ENCODE data around the gene APEX2. TPM values are rescaled to one million over a fixed set of nuclear protein-coding genes. Genes with fewer than 3 reads are reported as not detected.

Gene APEX2
- total RNA-seq, 2 donors from 2014 or later: 4.3 to 5.2 TPM

- peak overlapping the region in 2 of 4 donors; percentile 36 to 49 for H3K27ac ChIP-seq
These were observed 4.5 kb upstream of the APEX2 start for GRCh38 chrX:54995621-54996020.

GRCh38 chrX:55004231-55004630 lies 4.1 kb downstream of the APEX2 start:
- ATAC-seq (no peak), DNase-seq (no peak)
- Histone ChIP-seq H3K4me3 (no peak overlapping the region), H3K9me3 (no peaks in the 10 kb centered on the region), H3K36me3 (replicated peaks in 1 of 2; ENCODE audit: insufficient read depth in 1 of 2, low read depth in 2 of 2) (no peaks in the 10 kb centered on the region), H3K4me1 (peaks cover 23% of the 10 kb centered on the region), H3K27ac (no peak overlapping the region), H3K27me3 (no peaks in the 10 kb centered on the region)
- 80 to 100% methylated on average over 1 of the region's 1 CpG for WGBS, 2 donors
- intact Hi-C loops (cut with DNase I): no loop called here
- TF ChIP-seq POLR2A (IDR thresholded peaks at IDR 0.05): no peak
- TF ChIP-seq CTCF (IDR thresholded peaks at IDR 0.05): no peak

More at GRCh38 chrX:54995621-54996020, 4.5 kb upstream of the APEX2 start:
- ATAC-seq (no peak), DNase-seq (no peak)
- Histone ChIP-seq H3K9me3 (no peaks in the 10 kb centered on the region), H3K27me3 (no peaks in the 10 kb centered on the region), H3K36me3 (replicated peaks in 1 of 2; ENCODE audit: insufficient read depth in 1 of 2, low read depth in 2 of 2) (no peaks in the 10 kb centered on the region), H3K4me1 (peaks cover 23% of the 10 kb centered on the region), H3K4me3 (no peak overlapping the region)
- TF ChIP-seq POLR2A (IDR thresholded peaks at IDR 0.05) (no peak), CTCF (IDR thresholded peaks at IDR 0.05) (no peak)
- intact Hi-C loops (cut with DNase I): no loop called here

GRCh38 chrX:55005256-55005655 lies 5.1 kb downstream of the APEX2 start:
- TF ChIP-seq POLR2A (IDR thresholded peaks at IDR 0.05): no peak
- TF ChIP-seq CTCF (IDR thresholded peaks at IDR 0.05): no peak
- no peak for DNase-seq
- no peak for ATAC-seq
- no peaks in the 10 kb centered on the region for H3K36me3 ChIP-seq (replicated peaks in 1 of 2; ENCODE audit: insufficient read depth in 1 of 2, low read depth in 2 of 2)
- H3K4me1 ChIP-seq: peaks cover 21% of the 10 kb centered on the region
- no peak overlapping the region for H3K4me3 ChIP-seq
- H3K27me3 ChIP-seq: no peaks in the 10 kb centered on the region
- no peaks in the 10 kb centered on the region for H3K9me3 ChIP-seq
- intact Hi-C loops (cut with DNase I): no loop called here
- no peak overlapping the region for H3K27ac ChIP-seq

GRCh38 chrX:55006827-55007621 lies 6.9 kb downstream of the APEX2 start:
- Histone ChIP-seq H3K27ac (peak overlapping the region; percentile 30 to 73 (median 58)), H3K9me3 (no peaks in the 10 kb centered on the region), H3K36me3 (replicated peaks in 1 of 2; ENCODE audit: insufficient read depth in 1 of 2, low read depth in 2 of 2) (no peaks in the 10 kb centered on the region), H3K4me3 (no peak overlapping the region), H3K27me3 (no peaks in the 10 kb centered on the region), H3K4me1 (peaks cover 10% of the 10 kb centered on the region)
- ATAC-seq: no peak
- WGBS, 2 donors: 95 to 96% methylated on average over 2 to 9 of the region's 18 CpGs
- TF ChIP-seq POLR2A (IDR thresholded peaks at IDR 0.05) (no peak), CTCF (IDR thresholded peaks at IDR 0.05) (no peak)
- intact Hi-C loops (cut with DNase I): no loop called here
- DNase-seq: no peak

GRCh38 chrX:55007656-55008055 lies 7.5 kb downstream of the APEX2 start:
- Histone ChIP-seq H3K9me3 (no peaks in the 10 kb centered on the region), H3K4me1 (peaks cover 10% of the 10 kb centered on the region), H3K27me3 (no peaks in the 10 kb centered on the region), H3K36me3 (replicated peaks in 1 of 2; ENCODE audit: insufficient read depth in 1 of 2, low read depth in 2 of 2) (no peaks in the 10 kb centered on the region), H3K4me3 (no peak overlapping the region), H3K27ac (peak overlapping the region; percentile 30 to 73 (median 58))
- peak; percentile 32 to 61 (median 48) for DNase-seq
- peak; percentile 81 for ATAC-seq
- intact Hi-C loops (cut with DNase I): no loop called here
- 41 to 49% methylated on average over 5 of the region's 6 CpGs for WGBS, 2 donors
- TF ChIP-seq POLR2A (IDR thresholded peaks at IDR 0.05) (no peak), CTCF (IDR thresholded peaks at IDR 0.05) (no peak)
